SU-DHL-6 (cell line): ENCODE results near the gene B3GALT5.

Experiments used
- EZH2phosphoT487 ChIP-seq: fragments of 200-600 bp; sonication (generic), shearing (Covaris generic); conservative IDR thresholded peaks from 2 replicates; pipeline ENCODE4 v1.6.1; 2018; ENCODE audit warnings: mild to moderate bottlenecking, antibody characterized with exemption, low read length, moderate library complexity, mixed read lengths
- TF ChIP-seq, protein P1 (sequence below): fragments of 200-600 bp; sonication (generic); IDR thresholded peaks from one replicate; pipeline ENCODE4 v1.5.1; 2017; ENCODE audit warnings: antibody characterized with exemption, mild to moderate bottlenecking, low read length, moderate library complexity; ENCODE audit not compliant: insufficient read depth, poor library complexity, severe bottlenecking

DNA sequence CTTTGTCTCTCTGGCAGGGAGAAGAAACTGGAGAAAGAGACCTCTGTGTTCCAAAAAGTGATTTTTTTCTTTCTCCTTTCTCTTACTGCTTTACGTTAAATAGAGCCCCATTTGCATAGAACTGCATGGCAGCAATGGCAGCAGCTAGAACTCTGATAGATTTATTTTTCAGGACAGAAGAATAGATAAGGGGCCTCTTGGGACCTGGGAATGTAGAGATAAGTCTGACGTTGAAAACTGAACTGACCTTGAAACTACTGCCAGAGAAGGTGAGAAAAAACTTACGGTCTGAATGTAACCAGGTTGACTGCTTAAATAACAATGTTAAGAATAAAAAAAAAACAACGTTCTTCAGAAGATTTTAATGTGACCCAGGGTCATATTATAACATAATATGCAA is 25.4 kb upstream of the B3GALT5 start:
- TF ChIP-seq, protein P1, sequence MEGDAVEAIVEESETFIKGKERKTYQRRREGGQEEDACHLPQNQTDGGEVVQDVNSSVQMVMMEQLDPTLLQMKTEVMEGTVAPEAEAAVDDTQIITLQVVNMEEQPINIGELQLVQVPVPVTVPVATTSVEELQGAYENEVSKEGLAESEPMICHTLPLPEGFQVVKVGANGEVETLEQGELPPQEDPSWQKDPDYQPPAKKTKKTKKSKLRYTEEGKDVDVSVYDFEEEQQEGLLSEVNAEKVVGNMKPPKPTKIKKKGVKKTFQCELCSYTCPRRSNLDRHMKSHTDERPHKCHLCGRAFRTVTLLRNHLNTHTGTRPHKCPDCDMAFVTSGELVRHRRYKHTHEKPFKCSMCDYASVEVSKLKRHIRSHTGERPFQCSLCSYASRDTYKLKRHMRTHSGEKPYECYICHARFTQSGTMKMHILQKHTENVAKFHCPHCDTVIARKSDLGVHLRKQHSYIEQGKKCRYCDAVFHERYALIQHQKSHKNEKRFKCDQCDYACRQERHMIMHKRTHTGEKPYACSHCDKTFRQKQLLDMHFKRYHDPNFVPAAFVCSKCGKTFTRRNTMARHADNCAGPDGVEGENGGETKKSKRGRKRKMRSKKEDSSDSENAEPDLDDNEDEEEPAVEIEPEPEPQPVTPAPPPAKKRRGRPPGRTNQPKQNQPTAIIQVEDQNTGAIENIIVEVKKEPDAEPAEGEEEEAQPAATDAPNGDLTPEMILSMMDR = no peak
- TF ChIP-seq EZH2phosphoT487 = no peak
